K562 (cell line): ENCODE measurements around the gene SLC7A14. TPM values are rescaled to one million over a fixed set of nuclear protein-coding genes. Genes with fewer than 3 reads are reported as not detected.
A peak's percentile ranks its signal among the peaks of the same experiment; 100 is the strongest.

ENCODE experiments used
- ATAC-seq: fragments of 200-7000 bp; cut with Tn5 transposase; 3 replicates; pipeline ENCODE4 v1.9.1; 2020; ENCODE audit warnings: moderate library complexity
- BruUV-seq: library from RNA; stranded (reverse); fragments of 400-500 nt; replicated peaks from 2 replicates; lab custom pipeline; 2021; lab: Mats Ljungman, UMichigan
- CTCF ChIA-PET: fragments of 300-600 bp; formaldehyde crosslinking; extraction: SDS; loops from one replicate; lab custom pipeline; 2021; ENCODE audit warnings: low intra/inter-chr PET ratio; lab: Yijun Ruan, JAX
- POLR2A ChIA-PET: fragments of 300-600, 350-650 bp; sonication (Branson Sonifier 250); formaldehyde crosslinking; extraction: SDS; loops from one replicate; lab custom pipeline; 2021; ENCODE audit warnings: antibody characterized with exemption, inconsistent platforms; lab: Yijun Ruan, JAX
- DNase-seq, 4 experiments: peaks; one replicate each; pipeline versions ENCODE4 v3.0.0 to v3.0.0-alpha.2; 2011 to 2018; ENCODE audit warnings: low spot score in 3 of 4, mixed read lengths in 3 of 4; ENCODE audit errors: extremely low read depth in 1 of 4
- FAIRE-seq: peaks from 2 replicates; lab custom pipeline; 2011; peaks lifted over from hg19 to GRCh38; lab: Jason Lieb, UNC
- H2AFZ ChIP-seq: 2 replicates; pipeline ENCODE4 v1.6.0; 2011; ENCODE audit warnings: low read depth, low read length, control low read depth, inconsistent platforms
- H3K27ac ChIP-seq: fragments of 200-600 bp; 3 replicates; pipeline ENCODE4 v1.8.0; 2011; ENCODE audit warnings: low read depth, mild to moderate bottlenecking, control low read depth, inconsistent platforms, low read length, moderate library complexity, mixed read lengths; ENCODE audit errors: extremely low read depth
- H3K27me3 ChIP-seq, 2 experiments: fragments of 300-600 bp in 1 of 2; 2 replicates in 1 of 2; 3 replicates in 1 of 2; pipeline versions ENCODE4 v1.6.0 to v1.8.0; 2011; ENCODE audit warnings: inconsistent platforms in 2 of 2, low read length in 2 of 2, mild to moderate bottlenecking in 1 of 2, mixed read lengths in 1 of 2, moderate library complexity in 1 of 2; ENCODE audit not compliant: control insufficient read depth in 2 of 2, insufficient read depth in 2 of 2
- H3K36me3 ChIP-seq: fragments of 300-600 bp; 3 replicates; pipeline ENCODE4 v1.8.0; 2011; ENCODE audit warnings: mild to moderate bottlenecking, low read length, inconsistent platforms; ENCODE audit not compliant: control insufficient read depth, insufficient read depth
- H3K4me1 ChIP-seq, 2 experiments: fragments of 200-600 bp in 1 of 2; replicated peaks in 1 of 2; 2 replicates in 1 of 2; 3 replicates in 1 of 2; pipeline versions ENCODE4 v1.5.1 to v1.8.0; 2011; ENCODE audit warnings: inconsistent platforms in 2 of 2, low read length in 2 of 2, mild to moderate bottlenecking in 1 of 2, mixed read lengths in 1 of 2, moderate library complexity in 1 of 2; ENCODE audit not compliant: control insufficient read depth in 2 of 2, insufficient read depth in 2 of 2
- H3K4me2 ChIP-seq: 2 replicates; pipeline ENCODE4 v1.6.1; 2011; ENCODE audit warnings: low read length, control low read depth, inconsistent platforms, mixed read lengths; ENCODE audit not compliant: insufficient read depth
- H3K4me3 ChIP-seq: fragments of 200-600 bp; sonication (generic), shearing (Covaris generic); 2 replicates; pipeline ENCODE4 v1.5.1; 2016; ENCODE audit warnings: control low read depth, inconsistent platforms
- H3K79me2 ChIP-seq: fragments of 200-600 bp; 3 replicates; pipeline ENCODE4 v1.8.0; 2011; ENCODE audit warnings: low read length, inconsistent platforms; ENCODE audit not compliant: control insufficient read depth, insufficient read depth
- H3K9ac ChIP-seq, 2 experiments: 2 replicates each; pipeline versions ENCODE4 v1.6.0 to v1.6.1; 2011; ENCODE audit warnings: low read depth in 2 of 2, low read length in 2 of 2, control low read depth in 1 of 2, inconsistent platforms in 1 of 2, mild to moderate bottlenecking in 1 of 2, mixed read lengths in 1 of 2; ENCODE audit not compliant: insufficient read depth in 1 of 2
- H3K9me1 ChIP-seq: one replicate; pipeline ENCODE4 v1.6.0; 2011; ENCODE audit warnings: inconsistent platforms, mild to moderate bottlenecking, low read length, moderate library complexity; ENCODE audit not compliant: control insufficient read depth, insufficient read depth
- H3K9me3 ChIP-seq: replicated peaks from 2 replicates; pipeline ENCODE4 v1.5.1; 2011; ENCODE audit warnings: low read depth, low read length, inconsistent platforms; ENCODE audit not compliant: control insufficient read depth, insufficient read depth
- H4K20me1 ChIP-seq: replicated peaks from 2 replicates; pipeline ENCODE4 v1.6.1; 2011; ENCODE audit warnings: low read length, inconsistent platforms, mixed read lengths; ENCODE audit not compliant: control insufficient read depth, insufficient read depth
- C11orf30 ChIP-seq: fragments of 450-650 bp; IDR thresholded peaks from 2 replicates; pipeline ENCODE4 v1.6.1; 2016; ENCODE audit warnings: low read depth, mild to moderate bottlenecking
- ELF2 ChIP-seq: fragments of 250-450 bp; sonication (Bioruptor Pico); IDR thresholded peaks from 2 replicates; pipeline ENCODE4 v1.5.0; 2021; ENCODE audit warnings: mild to moderate bottlenecking
- MAFF ChIP-seq: IDR thresholded peaks from 2 replicates; pipeline ENCODE4 v1.6.1; 2012; ENCODE audit warnings: low read length, improper control_type of control experiment
- MAFG ChIP-seq: fragments of 450-650 bp; conservative IDR thresholded peaks from 2 replicates; pipeline ENCODE4 v1.6.1; 2016; ENCODE audit warnings: missing genetic modification characterization, missing compliant biosample characterization
- MAFK ChIP-seq: IDR thresholded peaks from 2 replicates; pipeline ENCODE4 v1.6.1; 2011; ENCODE audit warnings: low read length, improper control_type of control experiment
- MXI1 ChIP-seq: IDR thresholded peaks from 2 replicates; pipeline ENCODE4 v1.6.1; 2011; ENCODE audit warnings: low read depth, mild to moderate bottlenecking, improper control_type of control experiment, low read length
- POLR2AphosphoS5 ChIP-seq: IDR thresholded peaks from 2 replicates; pipeline ENCODE4 v1.6.1; 2011; ENCODE audit warnings: mild to moderate bottlenecking, low read depth, low read length, moderate library complexity; ENCODE audit not compliant: control insufficient read depth, insufficient read depth
- RBFOX2 ChIP-seq: fragments of 200-400 bp; formaldehyde crosslinking; IDR thresholded peaks from 2 replicates; pipeline ENCODE4 v1.6.1; 2017; ENCODE audit warnings: low read depth, mild to moderate bottlenecking, low read length, moderate library complexity
- TAF1 ChIP-seq: IDR thresholded peaks from 2 replicates; pipeline ENCODE4 v1.6.1; 2011; ENCODE audit warnings: mild to moderate bottlenecking, low read length, moderate library complexity; ENCODE audit not compliant: insufficient read depth, control insufficient read depth, severe bottlenecking; ENCODE audit errors: extremely low read depth
- TEAD1 ChIP-seq, 2 experiments: fragments of 450-650 bp in 1 of 2; sonication (generic) in 1 of 2; formaldehyde crosslinking; IDR thresholded peaks; 2 replicates each; pipeline versions ENCODE4 v1.4.0 to v1.8.0; 2020 to 2022; ENCODE audit warnings: mild to moderate bottlenecking in 2 of 2, missing genetic modification reagents in 1 of 2
- ZNF311 ChIP-seq: fragments of 250-450 bp; sonication (Bioruptor Pico); IDR thresholded peaks from 2 replicates; pipeline ENCODE4 v1.4.0; 2020; ENCODE audit warnings: mild to moderate bottlenecking, moderate library complexity
- ZNF316 ChIP-seq: fragments of 450-650 bp; IDR thresholded peaks from 2 replicates; pipeline ENCODE4 v1.6.1; 2016
- WGBS: fragments of 100-300 bp; shearing (Covaris generic); methylation state at CpG from one replicate; pipeline ENCODE4 v1.1.6; 2016; ENCODE audit warnings: low coverage, mixed read lengths; ENCODE audit not compliant: insufficient coverage; ENCODE audit errors: missing lambda C conversion rate; 5-methylcytosine and 5-hydroxymethylcytosine counted together
- in situ Hi-C: fragments of 300-500 bp; cut with MboI; formaldehyde crosslinking; loops from 4 replicates; pipeline ENCODE4 v1.15.0; 2018; ENCODE audit warnings: inconsistent platforms, mixed read lengths
- intact Hi-C: fragments of 100-400 bp; cut with micrococcal nuclease; formaldehyde crosslinking; loops from 2 replicates; pipeline ENCODE4 v1.14.2; 2022
- polyA plus RNA-seq, 8 experiments: library from polyadenylated mRNA; depleted of rRNA in 4 of 8; stranded (reverse) in 5 of 8; unstranded in 3 of 8; fragments of >200 nt; fragmentation: Nextera tagmentation in 2 of 8; fragmentation: Illumina TruSeq in 1 of 8; extraction: Ambion mirVana in 2 of 8; extraction: Trizol in 1 of 8; gene quantifications; 2 replicates each; pipeline versions ENCODE4 v1.2.1 to v1.2.3, GENCODE V29; 2011 to 2014; ENCODE audit warnings: inconsistent platforms in 1 of 8, missing spikeins in 1 of 8
- total RNA-seq, 7 experiments: library from RNA; depleted of rRNA in 6 of 7; stranded (reverse); fragments of >200 nt in 6 of 7; fragmentation: Illumina TruSeq in 2 of 7; extraction: Trizol in 2 of 7; gene quantifications; 2 replicates each; pipeline versions ENCODE4 v1.2.1 to v1.2.3, GENCODE V29; 2011 to 2021; ENCODE audit warnings: low replicate concordance in 1 of 7
- TF ChIP-seq, protein P1 (sequence below): fragments of 250-450 bp; sonication (Bioruptor Pico); IDR thresholded peaks from 2 replicates; pipeline ENCODE4 v1.8.0; 2021; ENCODE audit warnings: moderate library complexity, mild to moderate bottlenecking, inconsistent platforms

The SLC7A14 gene
- total and polyA plus RNA-seq, 9 of the 15 experiments (the other 6 are each of a cell fraction or from before 2014, with no cell fraction given): not detected

DNA sequence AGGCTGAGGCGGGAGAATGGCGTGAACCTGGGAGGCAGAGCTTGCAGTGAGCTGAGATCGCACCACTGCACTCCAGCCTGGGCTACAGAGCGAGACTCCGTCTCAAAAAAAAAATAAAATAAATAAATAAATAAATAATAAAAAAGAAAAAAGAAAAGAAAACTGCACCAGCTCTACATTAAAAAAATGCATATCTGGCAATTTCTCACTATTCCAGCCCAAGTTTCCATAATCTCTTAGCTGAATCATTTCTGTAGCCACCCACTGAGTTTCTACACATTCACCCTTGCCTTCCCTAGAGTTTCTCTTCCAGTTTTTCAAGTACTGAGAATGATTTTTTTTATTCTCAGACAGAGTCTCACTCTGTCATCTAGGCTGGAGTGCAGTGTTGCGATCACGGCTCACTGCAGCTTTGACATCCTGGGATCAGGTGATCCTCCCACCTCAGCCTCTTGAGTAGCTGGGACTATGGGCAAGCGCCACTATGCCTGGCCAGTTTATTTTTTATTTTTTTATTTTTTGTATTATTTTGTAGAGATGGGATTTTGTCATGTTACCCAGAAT, 24.5 kb upstream of the SLC7A14 start:
- CTCF ChIA-PET: no interaction called here
- intact Hi-C loops: no loop called here
- Histone ChIP-seq H3K27ac (no peak overlapping the region), H3K9me1 (no peaks in the 10 kb centered on the region), H3K4me3 (no peak overlapping the region), H2AFZ (no peak overlapping the region), H3K4me1 (no peaks in the 10 kb centered on the region), H3K79me2 (no peaks in the 10 kb centered on the region), H3K9me3 (no peaks in the 10 kb centered on the region), H3K4me2 (no peak overlapping the region), H3K9ac (no peak overlapping the region), H3K27me3 (no peaks in the 10 kb centered on the region), H3K36me3 (no peaks in the 10 kb centered on the region), H4K20me1 (no peaks in the 10 kb centered on the region)
- in situ Hi-C loops: no loop called here
- ATAC-seq (no peak), DNase-seq (no peak), FAIRE-seq (no peak)
- POLR2A ChIA-PET: interaction anchor here (0.7 kb wide), 1 partner anchor 14 kb away, joined by 3 read pairs; no protein-coding TSS in a partner anchor
- no peak for TF ChIP-seq MXI1
- TF ChIP-seq POLR2AphosphoS5: no peak
- no peak for TF ChIP-seq RBFOX2
- peak; percentile 61 for TF ChIP-seq C11orf30
- TF ChIP-seq MAFG (tag): peak; percentile 52; the same call in 1 of the 2 replicates
- no peak for TF ChIP-seq ELF2 (CRISPR knock-in tag)
- no peak for TF ChIP-seq ZNF311 (CRISPR knock-in tag)
- peak; percentile 78 for TF ChIP-seq ZNF316
- TF ChIP-seq, protein P1, sequence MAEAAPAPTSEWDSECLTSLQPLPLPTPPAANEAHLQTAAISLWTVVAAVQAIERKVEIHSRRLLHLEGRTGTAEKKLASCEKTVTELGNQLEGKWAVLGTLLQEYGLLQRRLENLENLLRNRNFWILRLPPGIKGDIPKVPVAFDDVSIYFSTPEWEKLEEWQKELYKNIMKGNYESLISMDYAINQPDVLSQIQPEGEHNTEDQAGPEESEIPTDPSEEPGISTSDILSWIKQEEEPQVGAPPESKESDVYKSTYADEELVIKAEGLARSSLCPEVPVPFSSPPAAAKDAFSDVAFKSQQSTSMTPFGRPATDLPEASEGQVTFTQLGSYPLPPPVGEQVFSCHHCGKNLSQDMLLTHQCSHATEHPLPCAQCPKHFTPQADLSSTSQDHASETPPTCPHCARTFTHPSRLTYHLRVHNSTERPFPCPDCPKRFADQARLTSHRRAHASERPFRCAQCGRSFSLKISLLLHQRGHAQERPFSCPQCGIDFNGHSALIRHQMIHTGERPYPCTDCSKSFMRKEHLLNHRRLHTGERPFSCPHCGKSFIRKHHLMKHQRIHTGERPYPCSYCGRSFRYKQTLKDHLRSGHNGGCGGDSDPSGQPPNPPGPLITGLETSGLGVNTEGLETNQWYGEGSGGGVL (CRISPR knock-in tag): no peak
- TF ChIP-seq MAFF: peak; percentile 39; the same call in 1 of the 2 replicates
- no peak for TF ChIP-seq TEAD1 (CRISPR knock-in tag; IDR thresholded peaks at IDR 0.05)
- no peak for TF ChIP-seq TAF1
- TF ChIP-seq MAFK: peak; percentile 21; the same call in 1 of the 2 replicates
- whole genome bisulfite sequencing: 73% methylated on average over 8 of the region's 8 CpGs
- no TSS peak for BruUV-seq
